Vagina (tissue), 2 donors: Measurements from ENCODE around the gene OTOS.

Experiments
- POLR2A ChIP-seq, 2 donors: fragments of 450-650 bp; IDR thresholded peaks; one replicate each; pipeline ENCODE4 v1.6.1; 2017; ENCODE audit warnings: antibody characterized with exemption in 2 of 2, mild to moderate bottlenecking in 2 of 2, moderate library complexity in 2 of 2
- POLR2AphosphoS5 ChIP-seq, 2 donors: sonication (generic); formaldehyde crosslinking; IDR thresholded peaks; one replicate each; pipeline ENCODE4 v1.9.0; 2017; ENCODE audit warnings: antibody characterized with exemption in 2 of 2, mild to moderate bottlenecking in 2 of 2, low read depth in 1 of 2; ENCODE audit not compliant: insufficient read depth in 1 of 2

GRCh38 chr2:240164586-240164985, 24.1 kb upstream of the OTOS start:
- TF ChIP-seq POLR2AphosphoS5 (IDR thresholded peaks at IDR 0.05; ENCODE audit: insufficient read depth in 1 of 2, low read depth in 1 of 2) (no peak), POLR2A (IDR thresholded peaks at IDR 0.05) (no peak)
